IMR-90 (cell line): ENCODE results near the gene CCDC17. TPM values are rescaled to one million over a fixed set of nuclear protein-coding genes. Genes with fewer than 3 reads are reported as not detected.

Experiments used
- ATAC-seq: fragments of 200-7000 bp; cut with Tn5 transposase; 2 replicates; pipeline ENCODE4 v1.9.1; 2020; ENCODE audit warnings: low read depth, mild to moderate bottlenecking, moderate library complexity
- BruUV-seq: library from RNA; stranded (reverse); fragments of 400-500 nt; replicated peaks from 2 replicates; lab custom pipeline; 2021; lab: Mats Ljungman, UMichigan
- CTCF ChIA-PET: fragments of 300-600 bp; formaldehyde crosslinking; extraction: SDS; loops from one replicate; lab custom pipeline; 2021; ENCODE audit warnings: antibody characterized with exemption; lab: Yijun Ruan, JAX
- POLR2A ChIA-PET: fragments of 300-600 bp; sonication (Branson Sonifier 250); formaldehyde crosslinking; loops from one replicate; lab custom pipeline; 2022; ENCODE audit warnings: antibody characterized with exemption; ENCODE audit not compliant: unreplicated experiment; lab: Charles Lee
- DNase-seq: peaks from one replicate; pipeline ENCODE4 v3.0.0; 2013
- H2AFZ ChIP-seq: replicated peaks from 2 replicates; pipeline ENCODE3; 2013; ENCODE audit warnings: low read length, mild to moderate bottlenecking; ENCODE audit not compliant: poor library complexity
- H2AK5ac ChIP-seq: 2 replicates; pipeline ENCODE4 v1.6.1; 2013; ENCODE audit warnings: low read depth, low read length, inconsistent platforms
- H2AK9ac ChIP-seq: replicated peaks from 2 replicates; pipeline ENCODE3; 2013; ENCODE audit warnings: mild to moderate bottlenecking, low read depth, low read length, moderate library complexity; ENCODE audit not compliant: poor library complexity
- H2BK120ac ChIP-seq: 2 replicates; pipeline ENCODE4 v1.6.1; 2013; ENCODE audit warnings: low read depth, low read length, inconsistent platforms
- H2BK15ac ChIP-seq: 3 replicates; pipeline ENCODE4 v1.6.1; 2013; ENCODE audit warnings: low read depth, low read length, inconsistent platforms
- H2BK20ac ChIP-seq: 2 replicates; pipeline ENCODE4 v1.6.1; 2013; ENCODE audit warnings: low read depth, mild to moderate bottlenecking, inconsistent platforms, low read length, moderate library complexity
- H2BK5ac ChIP-seq: 2 replicates; pipeline ENCODE4 v1.6.1; 2013; ENCODE audit warnings: mild to moderate bottlenecking, low read depth, low read length, inconsistent platforms; ENCODE audit not compliant: poor library complexity, severe bottlenecking
- H3K14ac ChIP-seq: replicated peaks from 2 replicates; pipeline ENCODE4 v1.6.1; 2013; ENCODE audit warnings: low read depth, low read length, inconsistent platforms
- H3K18ac ChIP-seq: 2 replicates; pipeline ENCODE4 v1.6.1; 2013; ENCODE audit warnings: low read depth, low read length, control low read depth
- H3K23ac ChIP-seq: 2 replicates; pipeline ENCODE4 v1.6.1; 2013; ENCODE audit warnings: low read depth, low read length, inconsistent platforms
- H3K27ac ChIP-seq: 2 replicates; pipeline ENCODE4 v1.5.1; 2013; ENCODE audit warnings: mild to moderate bottlenecking, control low read depth, low read length; ENCODE audit not compliant: insufficient read depth
- H3K27me3 ChIP-seq: 2 replicates; pipeline ENCODE4 v1.6.1; 2013; ENCODE audit warnings: low read length; ENCODE audit not compliant: control insufficient read depth, insufficient read depth
- H3K36me3 ChIP-seq: 2 replicates; pipeline ENCODE4 v1.6.1; 2013; ENCODE audit warnings: low read length, mixed read lengths; ENCODE audit not compliant: control insufficient read depth, insufficient read depth
- H3K4ac ChIP-seq: 2 replicates; pipeline ENCODE4 v1.6.1; 2013; ENCODE audit warnings: low read depth, low read length, inconsistent platforms
- H3K4me1 ChIP-seq: 2 replicates; pipeline ENCODE4 v1.6.1; 2013; ENCODE audit warnings: low read length, mixed read lengths; ENCODE audit not compliant: control insufficient read depth, insufficient read depth
- H3K4me2 ChIP-seq: 2 replicates; pipeline ENCODE4 v1.6.1; 2013; ENCODE audit warnings: low read depth, mild to moderate bottlenecking, control low read depth, low read length, moderate library complexity
- H3K4me3 ChIP-seq: 2 replicates; pipeline ENCODE4 v1.5.1; 2013; ENCODE audit warnings: low read depth, mild to moderate bottlenecking, control low read depth, low read length, moderate library complexity; ENCODE audit not compliant: insufficient read depth
- H3K56ac ChIP-seq: 2 replicates; pipeline ENCODE4 v1.6.1; 2013; ENCODE audit warnings: low read length, inconsistent platforms; ENCODE audit not compliant: insufficient read depth; ENCODE audit errors: extremely low read depth
- H3K79me1 ChIP-seq, 2 experiments: 2 replicates each; pipeline ENCODE4 v1.6.1; 2013; ENCODE audit warnings: low read length in 2 of 2, inconsistent platforms in 1 of 2, low read depth in 1 of 2
- H3K9ac ChIP-seq: 2 replicates; pipeline ENCODE4 v1.6.1; 2013; ENCODE audit warnings: low read depth, low read length, control low read depth
- H3K9me1 ChIP-seq: 2 replicates; pipeline ENCODE4 v1.6.1; 2013; ENCODE audit warnings: low read length, inconsistent platforms; ENCODE audit not compliant: insufficient read depth
- H3K9me3 ChIP-seq: 2 replicates; pipeline ENCODE4 v1.6.1; 2013; ENCODE audit warnings: low read length; ENCODE audit not compliant: control insufficient read depth, insufficient read depth
- H4K20me1 ChIP-seq: 2 replicates; pipeline ENCODE4 v1.6.1; 2013; ENCODE audit warnings: low read length, inconsistent platforms; ENCODE audit not compliant: insufficient read depth
- H4K5ac ChIP-seq: 2 replicates; pipeline ENCODE4 v1.6.1; 2013; ENCODE audit warnings: mild to moderate bottlenecking, low read depth, low read length, control low read depth
- H4K8ac ChIP-seq, 2 experiments: 2 replicates each; pipeline ENCODE4 v1.6.1; 2013; ENCODE audit warnings: low read depth in 2 of 2, low read length in 2 of 2, control low read depth in 1 of 2, inconsistent platforms in 1 of 2
- H4K91ac ChIP-seq: 2 replicates; pipeline ENCODE4 v1.6.1; 2013; ENCODE audit warnings: low read depth, low read length, inconsistent platforms; ENCODE audit not compliant: insufficient read depth
- BHLHE40 ChIP-seq: fragments of 150-350 bp; IDR thresholded peaks from 2 replicates; pipeline ENCODE4 v1.6.1; 2016; ENCODE audit warnings: mild to moderate bottlenecking, low read depth, low read length
- CHD1 ChIP-seq: IDR thresholded peaks from 2 replicates; pipeline ENCODE4 v1.6.1; 2012; ENCODE audit warnings: low read depth, low read length, improper control_type of control experiment
- MAFK ChIP-seq: IDR thresholded peaks from 2 replicates; pipeline ENCODE4 v1.6.1; 2012; ENCODE audit warnings: low read depth, low read length, improper control_type of control experiment
- MXI1 ChIP-seq: IDR thresholded peaks from 2 replicates; pipeline ENCODE4 v1.6.1; 2012; ENCODE audit warnings: low read depth, mild to moderate bottlenecking, low read length, moderate library complexity, borderline replicate concordance
- NFE2L2 ChIP-seq: fragments of 150-350 bp; IDR thresholded peaks from 2 replicates; pipeline ENCODE4 v1.6.1; 2016; ENCODE audit warnings: low read depth, mild to moderate bottlenecking, low read length
- POLR2A ChIP-seq: IDR thresholded peaks from 2 replicates; pipeline ENCODE4 v1.6.1; 2012; ENCODE audit warnings: mild to moderate bottlenecking, low read depth, low read length
- RAD21 ChIP-seq: IDR thresholded peaks from 2 replicates; pipeline ENCODE4 v1.6.1; 2012; ENCODE audit warnings: low read length, improper control_type of control experiment
- RCOR1 ChIP-seq: IDR thresholded peaks from 2 replicates; pipeline ENCODE4 v1.6.1; 2012; ENCODE audit warnings: mild to moderate bottlenecking, low read length, improper control_type of control experiment; ENCODE audit not compliant: insufficient replicate concordance
- USF2 ChIP-seq: fragments of 150-350 bp; IDR thresholded peaks from 2 replicates; pipeline ENCODE4 v1.6.1; 2017; ENCODE audit warnings: mild to moderate bottlenecking, antibody characterized with exemption, low read length, low read depth
- WGBS, 2 experiments: methylation state at CpG; one replicate each; pipeline versions ENCODE4 v1.1.5 to v1.1.7; 2013; ENCODE audit warnings: missing lambda C conversion rate in 2 of 2; ENCODE audit not compliant: insufficient read length in 1 of 2; ENCODE audit errors: extremely low coverage in 2 of 2; 5-methylcytosine and 5-hydroxymethylcytosine counted together
- dilution Hi-C: fragments of 300-500 bp; cut with HindIII; formaldehyde crosslinking; loops from one replicate; pipeline ENCODE4 v1.14.3; 2018; ENCODE audit warnings: low sequenced_read_pairs; ENCODE audit not compliant: unreplicated experiment
- in situ Hi-C: fragments of 300-500 bp; cut with MboI; formaldehyde crosslinking; loops from 3 replicates; pipeline ENCODE4 v1.14.3; 2019; ENCODE audit warnings: low sequenced_read_pairs, inconsistent platforms, mixed read lengths
- intact Hi-C: fragments of 100-400 bp; cut with micrococcal nuclease; formaldehyde crosslinking; loops from 2 replicates; pipeline ENCODE4 v1.10.0; 2022
- polyA plus RNA-seq, 3 experiments: library from polyadenylated mRNA; depleted of rRNA; stranded (reverse); fragments of >200 nt; gene quantifications; 2 replicates each; pipeline ENCODE4 v1.2.3, GENCODE V29; 2012; ENCODE audit warnings: low replicate concordance in 1 of 3
- total RNA-seq: library from RNA; depleted of rRNA; stranded (reverse); fragments of >200 nt; gene quantifications from 2 replicates; pipeline ENCODE4 v1.2.3, GENCODE V29; 2012

CCDC17 gene
- total and polyA plus RNA-seq, 2 of the 4 experiments (the other 2 are of a cell fraction): 0.18 to 0.26 TPM

- peak overlapping the region; percentile 50 for H2AK9ac ChIP-seq
- H2BK120ac ChIP-seq: no peak overlapping the region
- H3K4me3 ChIP-seq: no peak overlapping the region
- ATAC-seq (no peak), DNase-seq (no peak)
- TF ChIP-seq MAFK (no peak), POLR2A (no peak), MXI1 (no peak), BHLHE40 (no peak), RCOR1 (no peak), NFE2L2 (no peak), CHD1 (no peak), RAD21 (no peak), USF2 (no peak)
- no peak overlapping the region for H3K56ac ChIP-seq
- no peak overlapping the region for H2AFZ ChIP-seq
- H3K4ac ChIP-seq: no peak overlapping the region
- H2AK5ac ChIP-seq: no peak overlapping the region
- H3K18ac ChIP-seq: no peak overlapping the region
- no peak overlapping the region for H3K27ac ChIP-seq
- peaks cover 51% of the 10 kb centered on the region for H4K20me1 ChIP-seq
- H3K4me1 ChIP-seq: no peaks in the 10 kb centered on the region; the same call in none of the 2 replicates
- POLR2A ChIA-PET: no interaction called here
- no peak overlapping the region for H4K5ac ChIP-seq
- intact Hi-C loops: loop anchor here (5.0 kb wide), 1 partner anchor 101 kb away; the partner anchor contains the start of genes GPBP1L1 and TMEM69
- CTCF ChIA-PET: interaction anchor here (0.6 kb wide), 2 partner anchors 166 to 227 kb away, joined by 3 read pairs; no protein-coding TSS in a partner anchor
- WGBS, 2 experiments: no CpG with 5 or more reads among the region's 4 CpGs
- no peaks in the 10 kb centered on the region for H3K9me3 ChIP-seq
- dilution Hi-C loops: no loop called here
- in situ Hi-C loops: no loop called here
- no peak overlapping the region for H3K9ac ChIP-seq
- H3K27me3 ChIP-seq: no peaks in the 10 kb centered on the region
- BruUV-seq: TSS peak; percentile 8
- H3K9me1 ChIP-seq: no peaks in the 10 kb centered on the region; the same call in 1 of the 2 replicates
- H2BK5ac ChIP-seq: no peak overlapping the region
- H3K14ac ChIP-seq: peak overlapping the region; percentile 17
- H4K8ac ChIP-seq: peak overlapping the region in 1 of 2 experiments; percentile 53; a peak in 1 of 4 replicates
- peaks cover 7 to 36% of the 10 kb centered on the region in 2 experiments; a peak in 3 of 4 replicates for H3K79me1 ChIP-seq
- no peak overlapping the region for H4K91ac ChIP-seq
- no peak overlapping the region for H2BK20ac ChIP-seq
- H2BK15ac ChIP-seq: no peak overlapping the region
- peak overlapping the region; percentile 87; the same call in 1 of the 2 replicates for H3K4me2 ChIP-seq
- peak overlapping the region; percentile 60; the same call in 1 of the 2 replicates for H3K23ac ChIP-seq
- peaks cover 4% of the 10 kb centered on the region for H3K36me3 ChIP-seq
Observed at GRCh38 chr1:45586769-45587168, 37.1 kb downstream of the CCDC17 start.
